Heart left ventricle (tissue), 16 donors: ENCODE results near the gene MAGEA4. TPM values are rescaled to one million over a fixed set of nuclear protein-coding genes. Genes with fewer than 3 reads are reported as not detected.

ENCODE experiments used
- ATAC-seq, 4 donors: fragments of 200-7000 bp; cut with Tn5 transposase; one replicate each; pipeline ENCODE4 v1.9.1; 2020 to 2022; ENCODE audit warnings: moderate library complexity in 4 of 4, mild to moderate bottlenecking in 3 of 4, moderate number of reproducible peaks in 1 of 4
- DNase-seq, 5 donors: peaks; one replicate each; pipeline ENCODE4 v3.0.0-alpha.2; 2020
- H3K27ac ChIP-seq, 12 donors: fragments of 200-600 bp; sonication (generic) in 4 of 12; one replicate each; pipeline versions ENCODE4 v1.5.0 to v1.8.0; 2016 to 2022; ENCODE audit warnings: mild to moderate bottlenecking in 2 of 12
- H3K27me3 ChIP-seq, 9 donors: fragments of 200-600 bp; sonication (generic) in 2 of 9; one replicate each; pipeline versions ENCODE4 v1.5.1 to v1.8.0; 2016 to 2022; ENCODE audit warnings: mild to moderate bottlenecking in 3 of 9
- H3K36me3 ChIP-seq, 9 donors: fragments of 200-600 bp; sonication (generic) in 2 of 9; one replicate each; pipeline versions ENCODE4 v1.5.0 to v1.8.0; 2018 to 2022; ENCODE audit warnings: mild to moderate bottlenecking in 2 of 9
- H3K4me1 ChIP-seq, 12 donors: fragments of 200-600 bp; sonication (generic) in 4 of 12; one replicate each; pipeline versions ENCODE4 v1.5.0 to v1.8.0; 2016 to 2022; ENCODE audit warnings: mild to moderate bottlenecking in 3 of 12
- H3K4me3 ChIP-seq, 12 donors: fragments of 200-600 bp; sonication (generic) in 4 of 12; one replicate each; pipeline versions ENCODE4 v1.5.0 to v1.8.0; 2017 to 2022; ENCODE audit warnings: mild to moderate bottlenecking in 9 of 12, moderate library complexity in 4 of 12
- H3K9me3 ChIP-seq, 12 donors: fragments of 200-600 bp; sonication (generic) in 4 of 12; one replicate each; pipeline versions ENCODE4 v1.5.0 to v1.8.0; 2016 to 2022; ENCODE audit warnings: mild to moderate bottlenecking in 1 of 12
- POLR2A ChIP-seq, 2 donors: fragments of 450-650 bp; IDR thresholded peaks; one replicate each; pipeline ENCODE4 v1.6.1; 2017; ENCODE audit warnings: antibody characterized with exemption in 2 of 2, mild to moderate bottlenecking in 2 of 2, moderate library complexity in 2 of 2
- WGBS, 4 donors: extraction: QIAGEN DNeasy Blood & Tissue Kit in 2 of 4; methylation state at CpG; one replicate each; pipeline versions ENCODE4 v1.1.5 to v1.1.7; 2013 to 2018; 5-methylcytosine and 5-hydroxymethylcytosine counted together
- intact Hi-C, 10 donors: fragments of 100-400 bp; cut with DNase I; formaldehyde crosslinking; loops; one replicate each; pipeline versions ENCODE4 v1.11.1 to v1.14.2; 2022
- long read RNA-seq, 3 donors: library from polyadenylated mRNA; unstranded; transcript quantifications; one replicate each; pipeline ENCODE4 v2.0.0, GENCODE V29; 2020 to 2021
- polyA plus RNA-seq, 2 donors: library from polyadenylated mRNA; stranded (reverse); fragments of 200-250 nt; gene quantifications; one replicate each; pipeline ENCODE4 v1.2.3, GENCODE V29; 2013
- total RNA-seq, 9 donors: library from RNA; depleted of rRNA in 2 of 9; stranded (reverse); fragments of >200 nt in 2 of 9; fragmentation: NEBNext Ultra II Directional in 3 of 9; extraction: Animal tissue kit (Norgen Biotek cat#: 25700) in 3 of 9; gene quantifications; one replicate each; pipeline versions ENCODE4 v1.1.0 to v1.2.4, GENCODE V29; 2016 to 2023
- TF ChIP-seq, protein P1 (sequence below), 12 donors: fragments of 200-600 bp; sonication (generic) in 4 of 12; IDR thresholded peaks; one replicate each; pipeline versions ENCODE4 v1.5.0 to v1.8.0; 2018 to 2022; ENCODE audit warnings: antibody characterized with exemption in 12 of 12, mild to moderate bottlenecking in 5 of 12
- donor health status: ischemic (EF 13 %, LVEDD 7.1; RV severe dilation, severe dysfunction).
- donor health status: healthy with polysubstance abuse.
- donor health status: DM: no; HTN: yes; CAD: no.
- donor health status: DM: no; HTN: no; CAD: no.
- donor health status: ischemic (EF 25% LVEDD 6.9; RV normal size, moderate dysfunction).
- donor health status: ischemic (EF 25% LVEDD 5.7; RV mildly dilated, moderate dysfunction).
- donor health status: healthy.
- donor health status: DM: yes; HTN: yes; CAD: no.
- donor health status: ischemic (EF 35%, LVEDD 5.7; RV mildly dilated, moderate dysfunction).
- donor health status: nonischemic (EF 11% LVEDD 7.7; RV severe dilation, severe dysfunction).
- donor health status: DM: yes; HTN: yes; CAD: no.
- donor health status: PGD.
- donor health status: ischemic (EF 29% LVEDD 5.4; RV normal size, mild dysfunction).
- donor health status: nonischemic (EF 23%, LVEDD 6.1; RV moderate dilation, normal function).

Gene MAGEA4, protein sequence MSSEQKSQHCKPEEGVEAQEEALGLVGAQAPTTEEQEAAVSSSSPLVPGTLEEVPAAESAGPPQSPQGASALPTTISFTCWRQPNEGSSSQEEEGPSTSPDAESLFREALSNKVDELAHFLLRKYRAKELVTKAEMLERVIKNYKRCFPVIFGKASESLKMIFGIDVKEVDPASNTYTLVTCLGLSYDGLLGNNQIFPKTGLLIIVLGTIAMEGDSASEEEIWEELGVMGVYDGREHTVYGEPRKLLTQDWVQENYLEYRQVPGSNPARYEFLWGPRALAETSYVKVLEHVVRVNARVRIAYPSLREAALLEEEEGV
- total RNA-seq (not detected), polyA plus RNA-seq (not detected)
- long read RNA-seq, donor 1: 0 reads
- long read RNA-seq, donor 2: 0 reads
- long read RNA-seq, donor 3: 0 reads

DNA sequence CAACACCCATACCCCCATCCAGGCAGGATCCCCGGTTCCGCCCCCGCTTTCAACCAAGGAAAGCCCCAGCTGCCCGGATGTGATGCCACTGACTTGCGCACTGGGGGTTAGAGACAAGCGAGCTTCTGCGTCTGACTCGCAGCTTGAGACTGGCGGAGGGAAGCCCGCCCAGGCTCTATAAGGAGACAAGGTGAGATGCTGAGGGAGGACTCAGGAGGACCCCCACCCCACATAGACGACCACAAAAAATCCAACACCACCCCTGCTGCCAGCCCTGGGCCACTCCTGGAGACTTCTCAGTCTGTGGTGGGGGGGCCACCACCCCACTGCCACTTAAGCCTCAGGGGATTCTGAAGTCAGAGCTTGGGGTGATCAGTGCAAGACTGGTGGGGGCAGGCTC lies at the start of gene MAGEA4:
Gene MAGEA4, plus strand, starts transcription at position 110 of the 400 bp plus-strand sequence. CDS start 10,776 bp downstream, outside the sequence.
- 94 to 96% (median 95%) methylated on average over 10 to 11 of the region's 11 CpGs for WGBS, 4 donors
- DNase-seq (no peak), ATAC-seq (no peak)
- Histone ChIP-seq H3K27ac (no peak within 1 kb of the TSS), H3K36me3 (no peaks in the 10 kb centered on the region), H3K9me3 (no peaks in the 10 kb centered on the region), H3K4me3 (no peak within 1 kb of the TSS), H3K27me3 (no peaks in the 10 kb centered on the region), H3K4me1 (no peaks in the 10 kb centered on the region)
- TF ChIP-seq POLR2A (IDR thresholded peaks at IDR 0.05): no peak
- TF ChIP-seq, protein P1, sequence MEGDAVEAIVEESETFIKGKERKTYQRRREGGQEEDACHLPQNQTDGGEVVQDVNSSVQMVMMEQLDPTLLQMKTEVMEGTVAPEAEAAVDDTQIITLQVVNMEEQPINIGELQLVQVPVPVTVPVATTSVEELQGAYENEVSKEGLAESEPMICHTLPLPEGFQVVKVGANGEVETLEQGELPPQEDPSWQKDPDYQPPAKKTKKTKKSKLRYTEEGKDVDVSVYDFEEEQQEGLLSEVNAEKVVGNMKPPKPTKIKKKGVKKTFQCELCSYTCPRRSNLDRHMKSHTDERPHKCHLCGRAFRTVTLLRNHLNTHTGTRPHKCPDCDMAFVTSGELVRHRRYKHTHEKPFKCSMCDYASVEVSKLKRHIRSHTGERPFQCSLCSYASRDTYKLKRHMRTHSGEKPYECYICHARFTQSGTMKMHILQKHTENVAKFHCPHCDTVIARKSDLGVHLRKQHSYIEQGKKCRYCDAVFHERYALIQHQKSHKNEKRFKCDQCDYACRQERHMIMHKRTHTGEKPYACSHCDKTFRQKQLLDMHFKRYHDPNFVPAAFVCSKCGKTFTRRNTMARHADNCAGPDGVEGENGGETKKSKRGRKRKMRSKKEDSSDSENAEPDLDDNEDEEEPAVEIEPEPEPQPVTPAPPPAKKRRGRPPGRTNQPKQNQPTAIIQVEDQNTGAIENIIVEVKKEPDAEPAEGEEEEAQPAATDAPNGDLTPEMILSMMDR (IDR thresholded peaks at IDR 0.05): no peak
- intact Hi-C loops: no loop called here

DNA sequence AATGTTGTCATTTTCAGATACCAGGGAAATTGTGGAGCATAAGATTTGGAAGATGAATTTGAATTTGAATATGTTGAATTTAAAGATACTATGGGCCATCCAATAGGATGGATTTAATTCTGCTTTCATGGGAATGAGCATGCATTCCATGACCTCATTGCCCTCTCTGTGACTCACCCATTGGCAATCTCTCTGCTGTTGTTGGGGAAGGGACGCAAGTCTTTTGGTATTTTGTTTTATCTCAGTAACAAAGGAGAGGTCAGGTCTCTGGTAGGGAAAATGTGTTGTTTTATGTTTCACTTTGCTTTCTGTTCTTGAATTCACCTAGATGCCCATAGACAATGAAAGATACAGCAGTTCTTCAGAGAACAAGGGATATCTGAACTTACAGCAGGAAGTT lies 42.1 kb upstream of the MAGEA4 start:
- no peak overlapping the region for H3K27ac ChIP-seq
- H3K4me1 ChIP-seq: no peaks in the 10 kb centered on the region
- no peak for TF ChIP-seq POLR2A (IDR thresholded peaks at IDR 0.05)
- TF ChIP-seq, protein P1 (IDR thresholded peaks at IDR 0.05): no peak
- H3K9me3 ChIP-seq: peaks cover 0 to 10% (median 0%) of the 10 kb centered on the region in 12 donors
- no peak for DNase-seq
- intact Hi-C loops: no loop called here
- no peaks in the 10 kb centered on the region for H3K27me3 ChIP-seq
- ATAC-seq: peak in 1 of 4 donors; percentile 64
- H3K4me3 ChIP-seq: no peak overlapping the region
- 41 to 65% (median 61%) methylated on average over 1 of the region's 1 CpG for WGBS, 4 donors
- H3K36me3 ChIP-seq: no peaks in the 10 kb centered on the region

DNA sequence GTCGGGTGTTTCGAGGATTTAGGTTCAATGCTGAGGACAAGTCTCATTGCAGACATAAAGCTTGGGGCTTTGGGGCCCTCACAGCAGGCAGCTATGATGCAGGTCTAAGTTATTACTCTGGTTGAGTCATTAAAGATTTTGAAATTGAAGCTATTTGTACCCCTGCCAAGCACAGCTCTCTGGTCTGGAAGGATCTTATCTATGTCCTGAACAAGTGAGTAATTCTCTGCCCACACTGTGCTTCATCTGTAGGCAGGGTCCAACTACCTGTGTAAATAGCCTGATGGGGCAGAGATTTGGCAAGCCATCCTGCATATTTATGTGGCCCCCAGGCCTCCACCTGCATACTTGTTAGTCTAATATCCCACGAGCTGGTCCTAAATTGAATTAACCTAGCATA lies 41.4 kb upstream of the MAGEA4 start:
- intact Hi-C loops: no loop called here
- 69 to 87% (median 78%) methylated on average over 3 of the region's 3 CpGs for WGBS, 4 donors
- no peaks in the 10 kb centered on the region for H3K4me1 ChIP-seq
- H3K36me3 ChIP-seq: no peaks in the 10 kb centered on the region
- DNase-seq (no peak), ATAC-seq (peak in 2 of 4 donors; percentile 73 to 91)
- H3K27me3 ChIP-seq: no peaks in the 10 kb centered on the region
- peaks cover 0 to 10% (median 0%) of the 10 kb centered on the region in 12 donors for H3K9me3 ChIP-seq
- no peak for TF ChIP-seq POLR2A (IDR thresholded peaks at IDR 0.05)
- TF ChIP-seq, protein P1 (IDR thresholded peaks at IDR 0.05): no peak
- no peak overlapping the region for H3K27ac ChIP-seq
- no peak overlapping the region for H3K4me3 ChIP-seq

DNA sequence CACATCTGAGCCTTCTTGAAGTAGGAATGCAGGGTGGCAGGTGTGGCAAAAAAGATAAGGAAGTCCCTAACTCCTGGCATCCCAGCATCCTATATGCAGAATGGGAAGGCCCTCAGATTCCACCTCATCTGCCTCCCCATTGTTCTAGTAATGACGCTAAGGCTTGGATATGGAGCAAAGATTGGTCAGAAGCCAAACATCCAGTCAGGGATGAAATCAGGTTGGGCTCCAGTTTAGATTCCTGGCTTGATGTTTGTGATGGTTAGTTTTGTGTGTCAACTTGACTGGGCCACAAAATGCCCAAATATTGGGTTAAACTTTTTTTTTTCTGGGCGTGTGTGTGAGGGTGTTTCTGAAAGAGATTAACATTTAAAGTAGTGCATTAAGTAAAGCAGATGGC lies 39.6 kb upstream of the MAGEA4 start:
- 42 to 58% (median 49%) methylated on average over 2 of the region's 2 CpGs for WGBS, 4 donors
- ATAC-seq: no peak

More for the DNA sequence above, 39.6 kb upstream of the MAGEA4 start:
- Histone ChIP-seq H3K36me3 (no peaks in the 10 kb centered on the region), H3K9me3 (no peaks in the 10 kb centered on the region), H3K27ac (no peak overlapping the region), H3K27me3 (no peaks in the 10 kb centered on the region), H3K4me1 (no peaks in the 10 kb centered on the region), H3K4me3 (no peak overlapping the region)
- TF ChIP-seq, protein P1 (IDR thresholded peaks at IDR 0.05): no peak
- TF ChIP-seq POLR2A (IDR thresholded peaks at IDR 0.05): no peak
- no peak for DNase-seq
- intact Hi-C loops: no loop called here
